Esophagus muscularis mucosa (tissue), 4 donors: ENCODE results near the gene DNHD1.

ENCODE experiments used
- EP300 ChIP-seq: sonication (generic); formaldehyde crosslinking; IDR thresholded peaks from one replicate; pipeline ENCODE4 v1.6.1; 2017; ENCODE audit warnings: antibody characterized with exemption
- POLR2A ChIP-seq: fragments of 450-650 bp; IDR thresholded peaks from one replicate; pipeline ENCODE4 v1.6.1; 2017; ENCODE audit warnings: antibody characterized with exemption, moderate library complexity, mild to moderate bottlenecking, low read depth
- POLR2AphosphoS5 ChIP-seq, 2 donors: sonication (generic); formaldehyde crosslinking; IDR thresholded peaks; one replicate each; pipeline ENCODE4 v1.6.1; 2017; ENCODE audit warnings: antibody characterized with exemption in 2 of 2
- TF ChIP-seq, protein P1 (sequence below), 3 experiments: fragments of 200-600 bp in 2 of 3; fragments of 450-650 bp in 1 of 3; sonication (generic) in 2 of 3; IDR thresholded peaks; one replicate each; pipeline ENCODE4 v1.5.1; 2017 to 2019; ENCODE audit warnings: antibody characterized with exemption in 3 of 3, mild to moderate bottlenecking in 2 of 3, moderate library complexity in 1 of 3

GRCh38 chr11:6469599-6469998 is 27.5 kb upstream of the DNHD1 start:
- TF ChIP-seq, protein P1, sequence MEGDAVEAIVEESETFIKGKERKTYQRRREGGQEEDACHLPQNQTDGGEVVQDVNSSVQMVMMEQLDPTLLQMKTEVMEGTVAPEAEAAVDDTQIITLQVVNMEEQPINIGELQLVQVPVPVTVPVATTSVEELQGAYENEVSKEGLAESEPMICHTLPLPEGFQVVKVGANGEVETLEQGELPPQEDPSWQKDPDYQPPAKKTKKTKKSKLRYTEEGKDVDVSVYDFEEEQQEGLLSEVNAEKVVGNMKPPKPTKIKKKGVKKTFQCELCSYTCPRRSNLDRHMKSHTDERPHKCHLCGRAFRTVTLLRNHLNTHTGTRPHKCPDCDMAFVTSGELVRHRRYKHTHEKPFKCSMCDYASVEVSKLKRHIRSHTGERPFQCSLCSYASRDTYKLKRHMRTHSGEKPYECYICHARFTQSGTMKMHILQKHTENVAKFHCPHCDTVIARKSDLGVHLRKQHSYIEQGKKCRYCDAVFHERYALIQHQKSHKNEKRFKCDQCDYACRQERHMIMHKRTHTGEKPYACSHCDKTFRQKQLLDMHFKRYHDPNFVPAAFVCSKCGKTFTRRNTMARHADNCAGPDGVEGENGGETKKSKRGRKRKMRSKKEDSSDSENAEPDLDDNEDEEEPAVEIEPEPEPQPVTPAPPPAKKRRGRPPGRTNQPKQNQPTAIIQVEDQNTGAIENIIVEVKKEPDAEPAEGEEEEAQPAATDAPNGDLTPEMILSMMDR (IDR thresholded peaks at IDR 0.05) = no peak
- TF ChIP-seq POLR2A (no peak), EP300 (no peak), POLR2AphosphoS5 (IDR thresholded peaks at IDR 0.05) (no peak)
